ENCODE results near the gene SF3A2.
"Not testable (repeated sequence)": the region's sequence is repeated elsewhere in the genome, so short reads cannot be mapped to it uniquely, and the experiment has no call there.

The SF3A2 gene

DNA sequence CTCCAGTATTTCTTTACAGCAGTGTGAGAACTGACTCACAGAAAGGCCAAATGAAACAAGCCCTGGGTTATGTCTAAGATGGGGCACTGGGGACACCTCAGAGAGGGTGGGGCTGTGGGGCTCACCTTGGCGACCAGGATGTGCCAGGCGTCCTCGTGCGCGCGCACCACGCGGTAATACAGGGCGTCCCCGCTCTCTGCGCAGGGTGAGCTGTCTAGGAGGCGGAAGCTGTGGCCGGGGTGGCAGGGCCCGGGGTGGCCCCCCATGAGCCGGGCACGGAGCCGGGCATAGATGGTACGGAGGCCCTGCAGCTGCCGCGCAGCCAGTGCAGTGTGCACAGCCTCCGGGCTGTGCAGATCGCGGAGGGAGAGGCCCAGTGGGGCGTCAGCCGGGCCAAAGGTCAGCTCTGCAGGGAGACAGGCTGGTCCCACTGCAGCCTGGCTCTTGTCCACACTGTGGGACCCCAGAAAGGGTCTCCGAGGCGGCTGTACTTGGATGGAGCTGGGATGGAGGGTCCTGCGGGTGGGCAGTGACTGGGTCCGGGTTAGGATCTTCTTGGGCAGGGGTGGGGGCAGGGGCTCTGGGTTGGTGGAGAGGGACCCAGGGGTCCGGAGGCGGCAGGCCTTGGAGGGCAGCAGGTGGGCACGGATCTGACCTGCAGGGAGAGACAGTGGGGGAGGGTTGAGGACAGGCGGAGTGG lies 42.0 kb downstream of the SF3A2 start:
- Histone ChIP-seq H3K36me3 (ENCODE audit: insufficient read depth, low read length) (peaks cover 3% of the 10 kb centered on the region; the same call in 1 of the 2 replicates), H3K4me2 (ENCODE audit: low read depth, low read length, poor library complexity, severe bottlenecking) (no peak overlapping the region), H3K79me2 (ENCODE audit: insufficient read depth, low read length) (peaks cover 21% of the 10 kb centered on the region), H3K4me1 (ENCODE audit: insufficient read depth, low read length, poor library complexity, severe bottlenecking) (peaks cover 18% of the 10 kb centered on the region), H3K9me3 (ENCODE audit: insufficient read depth, low read depth, low read length) (no peaks in the 10 kb centered on the region), H2AFZ (ENCODE audit: low read length) (no peak overlapping the region), H3K9me2 (replicated peaks; ENCODE audit: low read depth, low read length) (no peaks in the 10 kb centered on the region), H3F3A (ENCODE audit: low read depth) (no peaks in the 10 kb centered on the region), H3K27me3 (ENCODE audit: insufficient read depth, low read length, poor library complexity, severe bottlenecking) (no peaks in the 10 kb centered on the region), H3K4me3 (ENCODE audit: low read length, poor library complexity, severe bottlenecking) (no peak overlapping the region), H4K20me1 (ENCODE audit: insufficient read depth, low read length, poor library complexity, severe bottlenecking) (peaks cover 10% of the 10 kb centered on the region), H3K9ac (ENCODE audit: low read depth, low read length, poor library complexity, severe bottlenecking) (no peak overlapping the region)
- TF ChIP-seq, protein P1, sequence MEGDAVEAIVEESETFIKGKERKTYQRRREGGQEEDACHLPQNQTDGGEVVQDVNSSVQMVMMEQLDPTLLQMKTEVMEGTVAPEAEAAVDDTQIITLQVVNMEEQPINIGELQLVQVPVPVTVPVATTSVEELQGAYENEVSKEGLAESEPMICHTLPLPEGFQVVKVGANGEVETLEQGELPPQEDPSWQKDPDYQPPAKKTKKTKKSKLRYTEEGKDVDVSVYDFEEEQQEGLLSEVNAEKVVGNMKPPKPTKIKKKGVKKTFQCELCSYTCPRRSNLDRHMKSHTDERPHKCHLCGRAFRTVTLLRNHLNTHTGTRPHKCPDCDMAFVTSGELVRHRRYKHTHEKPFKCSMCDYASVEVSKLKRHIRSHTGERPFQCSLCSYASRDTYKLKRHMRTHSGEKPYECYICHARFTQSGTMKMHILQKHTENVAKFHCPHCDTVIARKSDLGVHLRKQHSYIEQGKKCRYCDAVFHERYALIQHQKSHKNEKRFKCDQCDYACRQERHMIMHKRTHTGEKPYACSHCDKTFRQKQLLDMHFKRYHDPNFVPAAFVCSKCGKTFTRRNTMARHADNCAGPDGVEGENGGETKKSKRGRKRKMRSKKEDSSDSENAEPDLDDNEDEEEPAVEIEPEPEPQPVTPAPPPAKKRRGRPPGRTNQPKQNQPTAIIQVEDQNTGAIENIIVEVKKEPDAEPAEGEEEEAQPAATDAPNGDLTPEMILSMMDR (conservative IDR thresholded peaks at IDR 0.05; ENCODE audit: low read length) = no peak
- TF ChIP-seq EZH2phosphoT487 (IDR thresholded peaks at IDR 0.05; ENCODE audit: borderline replicate concordance) = no peak

DNA sequence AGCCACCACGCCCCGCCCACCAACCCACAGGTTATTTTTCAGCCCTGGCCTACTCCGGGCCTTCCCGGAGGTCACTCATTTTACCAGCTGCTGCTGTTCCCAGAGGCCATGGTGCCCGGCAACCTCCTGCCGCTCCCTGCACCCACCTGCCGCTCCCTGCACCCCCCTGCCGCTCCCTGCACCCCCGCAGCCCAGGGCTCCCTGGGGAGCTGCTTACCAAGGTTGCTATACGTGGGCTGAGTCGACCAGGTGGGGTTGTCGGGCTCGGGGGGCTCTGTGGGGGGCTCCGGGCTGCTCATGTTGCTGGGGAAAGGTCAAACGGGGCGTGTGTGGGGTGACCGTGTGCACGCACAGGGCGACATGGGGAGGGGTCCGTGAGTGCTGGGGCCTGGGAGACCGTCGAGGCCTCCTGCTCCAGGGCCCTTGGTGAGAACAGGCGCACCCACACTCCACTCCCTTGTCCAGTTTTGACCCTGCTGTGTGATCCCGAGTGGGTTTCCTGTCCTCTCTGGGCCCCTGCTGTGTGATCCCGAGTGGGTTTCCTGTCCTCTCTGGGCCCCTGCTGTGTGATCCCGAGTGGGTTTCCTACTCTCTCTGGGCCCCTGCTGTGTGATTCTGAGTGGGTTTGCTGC lies 44.1 kb downstream of the SF3A2 start:
- no peak for TF ChIP-seq EZH2phosphoT487 (IDR thresholded peaks at IDR 0.05; ENCODE audit: borderline replicate concordance)
- TF ChIP-seq, protein P1 (conservative IDR thresholded peaks at IDR 0.05; ENCODE audit: low read length) = no peak
- H3K79me2 ChIP-seq (ENCODE audit: insufficient read depth, low read length) = 0 out of 2 replicates have a peak, but pooled peaks cover 3% of the 10 kb centered on the region
- H3K9me3 ChIP-seq (ENCODE audit: insufficient read depth, low read depth, low read length) = no peaks in the 10 kb centered on the region
- H3K27me3 ChIP-seq (ENCODE audit: insufficient read depth, low read length, poor library complexity, severe bottlenecking) = no peaks in the 10 kb centered on the region
- no peaks in the 10 kb centered on the region for H4K20me1 ChIP-seq (ENCODE audit: insufficient read depth, low read length, poor library complexity, severe bottlenecking)
- no peak overlapping the region for H3K4me2 ChIP-seq (ENCODE audit: low read depth, low read length, poor library complexity, severe bottlenecking)
- H3K9me2 ChIP-seq (replicated peaks; ENCODE audit: low read depth, low read length) = no peaks in the 10 kb centered on the region
- no peak overlapping the region for H3K9ac ChIP-seq (ENCODE audit: low read depth, low read length, poor library complexity, severe bottlenecking)
- H2AFZ ChIP-seq (ENCODE audit: low read length) = no peak overlapping the region
- H3F3A ChIP-seq (ENCODE audit: low read depth) = no peaks in the 10 kb centered on the region
- no peak overlapping the region for H3K4me3 ChIP-seq (ENCODE audit: low read length, poor library complexity, severe bottlenecking)
- no peaks in the 10 kb centered on the region; the same call in 1 of the 2 replicates for H3K36me3 ChIP-seq (ENCODE audit: insufficient read depth, low read length)
- H3K4me1 ChIP-seq (ENCODE audit: insufficient read depth, low read length, poor library complexity, severe bottlenecking) = peaks cover 12% of the 10 kb centered on the region

DNA sequence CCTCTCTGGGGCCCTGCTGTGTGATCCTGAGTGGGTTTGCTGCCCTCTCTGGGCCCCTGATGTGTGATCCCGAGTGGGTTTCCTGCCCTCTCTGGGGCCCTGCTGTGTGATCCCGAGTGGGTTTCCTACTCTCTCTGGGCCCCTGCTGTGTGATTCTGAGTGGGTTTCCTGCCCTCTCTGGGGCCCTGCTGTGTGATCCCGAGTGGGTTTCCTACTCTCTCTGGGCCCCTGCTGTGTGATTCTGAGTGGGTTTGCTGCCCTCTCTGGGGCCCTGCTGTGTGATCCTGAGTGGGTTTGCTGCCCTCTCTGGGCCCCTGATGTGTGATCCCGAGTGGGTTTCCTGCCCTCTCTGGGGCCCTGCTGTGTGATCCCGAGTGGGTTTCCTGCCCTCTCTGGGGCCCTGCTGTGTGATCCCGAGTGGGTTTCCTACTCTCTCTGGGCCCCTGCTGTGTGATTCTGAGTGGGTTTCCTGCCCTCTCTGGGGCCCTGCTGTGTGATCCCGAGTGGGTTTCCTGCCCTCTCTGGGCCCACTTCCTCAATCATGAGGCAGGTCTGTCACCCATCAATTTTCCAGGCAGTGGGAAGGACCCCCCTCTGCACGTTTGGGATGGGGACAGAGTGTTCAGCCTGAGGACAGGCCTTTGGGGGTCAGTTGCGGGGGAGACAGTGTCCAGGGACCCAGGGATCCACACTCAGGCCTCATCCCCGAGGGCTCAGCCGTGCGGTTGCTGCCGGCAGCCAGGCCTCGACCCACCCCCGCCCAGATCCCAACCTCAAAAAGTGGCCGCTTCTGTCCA lies 44.8 kb downstream of the SF3A2 start:
- peaks cover 12% of the 10 kb centered on the region for H3K4me1 ChIP-seq (ENCODE audit: insufficient read depth, low read length, poor library complexity, severe bottlenecking)
- not testable (repeated sequence) for H4K20me1 ChIP-seq (ENCODE audit: insufficient read depth, low read length, poor library complexity, severe bottlenecking); H3K27me3 ChIP-seq (ENCODE audit: insufficient read depth, low read length, poor library complexity, severe bottlenecking); H3K9me2 ChIP-seq (replicated peaks; ENCODE audit: low read depth, low read length); H3K79me2 ChIP-seq (ENCODE audit: insufficient read depth, low read length); H3K36me3 ChIP-seq (ENCODE audit: insufficient read depth, low read length); H3K9me3 ChIP-seq (ENCODE audit: insufficient read depth, low read depth, low read length); H3F3A ChIP-seq (ENCODE audit: low read depth)
- peak overlapping the region; percentile 73 for H3K9ac ChIP-seq (ENCODE audit: low read depth, low read length, poor library complexity, severe bottlenecking)
- H2AFZ ChIP-seq (ENCODE audit: low read length) = peak overlapping the region; percentile 71
- H3K4me3 ChIP-seq (ENCODE audit: low read length, poor library complexity, severe bottlenecking) = peak overlapping the region; percentile 74
- H3K4me2 ChIP-seq (ENCODE audit: low read depth, low read length, poor library complexity, severe bottlenecking) = peak overlapping the region; percentile 85
